Thymus (tissue), 11 donors: ENCODE measurements around the gene ZCCHC24. TPM values are rescaled to one million over a fixed set of nuclear protein-coding genes. Genes with fewer than 3 reads are reported as not detected.

Experiments used
- DNase-seq, 9 donors: peaks; one replicate each; pipeline ENCODE4 v3.0.0-alpha.2; 2013; ENCODE audit warnings: low spot score in 9 of 9, low read depth in 6 of 9, missing footprints in 1 of 9
- H3K27ac ChIP-seq, 2 donors: one replicate each; pipeline ENCODE4 v1.5.1; 2013; ENCODE audit warnings: control low read depth in 1 of 2, low read depth in 1 of 2, low read length in 1 of 2, mild to moderate bottlenecking in 1 of 2, moderate library complexity in 1 of 2
- H3K27me3 ChIP-seq, 2 donors: one replicate each; pipeline ENCODE4 v1.5.1; 2013; ENCODE audit warnings: low read length in 1 of 2; ENCODE audit not compliant: control insufficient read depth in 2 of 2, insufficient read depth in 1 of 2
- H3K36me3 ChIP-seq, 2 donors: one replicate each; pipeline ENCODE4 v1.5.1; 2013; ENCODE audit warnings: low read length in 1 of 2, mild to moderate bottlenecking in 1 of 2, moderate library complexity in 1 of 2; ENCODE audit not compliant: control insufficient read depth in 2 of 2, insufficient read depth in 2 of 2
- H3K4me1 ChIP-seq, 2 donors: one replicate each; pipeline ENCODE4 v1.5.1; 2013; ENCODE audit warnings: low read length in 2 of 2; ENCODE audit not compliant: control insufficient read depth in 2 of 2, insufficient read depth in 2 of 2
- H3K4me3 ChIP-seq, 2 donors: one replicate each; pipeline ENCODE4 v1.5.1; 2013; ENCODE audit warnings: low read length in 2 of 2, control low read depth in 1 of 2, mild to moderate bottlenecking in 1 of 2
- H3K9me3 ChIP-seq, 2 donors: one replicate each; pipeline ENCODE4 v1.5.1; 2013; ENCODE audit warnings: low read length in 1 of 2, mild to moderate bottlenecking in 1 of 2; ENCODE audit not compliant: control insufficient read depth in 2 of 2, insufficient read depth in 1 of 2
- WGBS: extraction: QIAGEN DNeasy Blood & Tissue Kit; methylation state at CpG from one replicate; pipeline ENCODE4 v1.1.7; 2013; 5-methylcytosine and 5-hydroxymethylcytosine counted together
- polyA plus RNA-seq: library from polyadenylated mRNA; stranded (reverse); fragments of 200-250 nt; gene quantifications from one replicate; pipeline ENCODE4 v1.2.3, GENCODE V29; 2013
- total RNA-seq: library from RNA; stranded (reverse); fragments of 120-200 nt; gene quantifications from one replicate; pipeline ENCODE4 v1.2.4, GENCODE V29; 2013
- donor health status: healthy.

ZCCHC24 gene
- total and polyA plus RNA-seq, 2 donors = 1.2 to 5.4 TPM

GRCh38 chr10:79444199-79445119 lies 965 bp downstream of the ZCCHC24 start:
- H3K9me3 ChIP-seq = no peaks in the 10 kb centered on the region
- no peaks in the 10 kb centered on the region for H3K36me3 ChIP-seq
- H3K27ac ChIP-seq = no peak overlapping the region
- H3K27me3 ChIP-seq = peaks cover 4 to 69% of the 10 kb centered on the region in 2 donors
- H3K4me3 ChIP-seq = peak overlapping the region; percentile 38 to 75
- DNase-seq = peak in 5 of 9 donors; percentile 13 to 55 (median 29)
- WGBS = under 1% methylated on average over 44 of the region's 44 CpGs
- H3K4me1 ChIP-seq = peaks cover 11 to 27% of the 10 kb centered on the region in 2 donors

DNA sequence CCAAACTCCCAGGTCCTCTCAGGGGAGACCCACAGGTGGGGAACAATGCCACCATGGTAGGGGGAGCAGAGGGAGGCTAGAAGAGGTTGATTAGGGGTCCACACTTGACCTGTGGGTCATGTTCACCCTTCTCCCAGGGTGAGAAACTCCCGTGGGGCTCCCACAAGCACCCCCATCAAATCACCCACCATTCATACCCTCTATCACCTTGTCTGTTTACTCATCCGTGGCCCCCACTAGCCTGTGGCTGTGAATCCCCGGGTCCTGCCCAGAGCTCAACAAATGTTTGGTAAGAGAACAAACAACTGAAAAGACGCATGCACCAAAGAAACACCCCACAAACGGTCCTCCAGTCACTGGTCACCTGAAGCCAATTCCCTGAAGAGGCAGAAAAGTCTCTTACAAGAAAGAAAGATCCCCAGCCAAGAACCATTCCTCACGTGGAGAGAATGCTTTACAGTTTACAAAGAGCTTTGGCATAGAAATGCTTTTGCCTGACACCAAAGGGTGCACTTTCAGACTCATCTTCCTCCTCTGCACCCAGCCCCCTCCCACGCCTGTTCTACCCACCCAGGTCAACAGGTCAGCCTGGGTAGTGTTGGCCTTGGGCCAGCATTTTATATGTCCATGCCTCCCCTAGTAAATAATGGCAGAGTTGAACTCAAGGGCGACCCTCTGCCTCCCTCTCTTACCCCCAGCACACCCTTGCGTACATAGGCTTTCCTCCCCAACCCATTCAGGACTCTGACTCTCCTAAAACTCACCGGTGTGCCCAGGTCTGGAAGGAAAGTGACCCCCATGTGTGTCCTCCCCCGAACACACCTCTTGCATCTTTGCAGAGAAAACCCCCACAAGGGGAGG lies 1.9 kb downstream of the ZCCHC24 start:
- Histone ChIP-seq H3K27me3 (peaks cover 4 to 71% of the 10 kb centered on the region in 2 donors), H3K36me3 (no peaks in the 10 kb centered on the region), H3K9me3 (no peaks in the 10 kb centered on the region), H3K27ac (no peak overlapping the region), H3K4me3 (peak overlapping the region; percentile 38 to 75), H3K4me1 (peaks cover 11 to 27% of the 10 kb centered on the region in 2 donors)
- 55% methylated on average over 11 of the region's 11 CpGs for whole genome bisulfite sequencing
- peak in 1 of 9 donors; percentile 10 for DNase-seq

DNA sequence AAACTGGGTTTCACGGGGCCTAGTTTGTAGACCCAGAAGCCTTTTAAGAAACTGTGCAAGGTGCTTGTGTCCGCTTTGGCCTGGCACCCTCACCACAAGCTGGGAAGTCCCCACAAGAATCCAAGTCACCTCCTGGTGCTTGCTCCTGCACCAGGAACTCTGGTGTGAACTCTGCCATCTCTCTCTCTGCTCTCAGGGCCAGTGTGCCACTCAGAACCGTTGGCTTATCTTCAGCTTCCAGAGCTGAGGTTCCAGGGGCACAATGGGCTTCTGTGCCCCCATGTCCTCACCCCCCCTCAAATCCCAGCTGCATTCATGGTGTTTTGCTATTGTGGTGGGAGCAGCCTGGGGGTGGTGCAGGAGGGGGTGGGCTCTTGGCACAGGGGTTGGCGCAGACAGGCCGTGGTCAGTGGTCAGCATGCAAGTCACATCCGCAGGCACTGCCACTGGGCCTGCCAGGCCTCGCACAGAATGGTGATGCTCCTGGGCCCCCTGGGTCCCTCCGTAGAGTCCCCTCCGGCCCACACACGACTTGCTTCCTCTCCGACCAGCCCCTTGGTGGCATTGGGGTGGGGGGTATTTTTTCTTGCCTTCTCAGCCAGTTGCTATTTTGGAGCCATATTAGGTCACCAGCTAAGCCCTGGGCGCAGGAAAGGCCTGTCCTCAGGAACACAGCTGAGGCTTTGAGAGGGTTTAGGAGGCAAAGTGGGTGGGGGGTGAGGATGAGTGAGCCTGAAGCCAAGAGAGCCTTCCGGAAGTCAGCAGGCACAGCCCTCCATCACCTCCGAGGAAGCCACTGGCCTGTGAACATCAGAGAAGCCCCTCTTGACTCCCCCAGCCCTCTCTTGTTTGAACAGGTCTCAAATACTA lies 3.0 kb downstream of the ZCCHC24 start:
- Histone ChIP-seq H3K27me3 (peaks cover 4 to 61% of the 10 kb centered on the region in 2 donors), H3K4me3 (no peak overlapping the region), H3K27ac (no peak overlapping the region), H3K9me3 (no peaks in the 10 kb centered on the region), H3K36me3 (no peaks in the 10 kb centered on the region), H3K4me1 (peaks cover 11 to 27% of the 10 kb centered on the region in 2 donors)
- DNase-seq = no peak
- WGBS = 91% methylated on average over 14 of the region's 14 CpGs

GRCh38 chr10:79441433-79441832 lies 4.0 kb downstream of the ZCCHC24 start:
- Histone ChIP-seq H3K4me1 (peaks cover 11 to 23% of the 10 kb centered on the region in 2 donors), H3K9me3 (no peaks in the 10 kb centered on the region), H3K36me3 (no peaks in the 10 kb centered on the region), H3K27ac (no peak overlapping the region), H3K4me3 (no peak overlapping the region), H3K27me3 (peaks cover 4 to 51% of the 10 kb centered on the region in 2 donors)
- DNase-seq = no peak
- 55% methylated on average over 1 of the region's 1 CpG for whole genome bisulfite sequencing

DNA sequence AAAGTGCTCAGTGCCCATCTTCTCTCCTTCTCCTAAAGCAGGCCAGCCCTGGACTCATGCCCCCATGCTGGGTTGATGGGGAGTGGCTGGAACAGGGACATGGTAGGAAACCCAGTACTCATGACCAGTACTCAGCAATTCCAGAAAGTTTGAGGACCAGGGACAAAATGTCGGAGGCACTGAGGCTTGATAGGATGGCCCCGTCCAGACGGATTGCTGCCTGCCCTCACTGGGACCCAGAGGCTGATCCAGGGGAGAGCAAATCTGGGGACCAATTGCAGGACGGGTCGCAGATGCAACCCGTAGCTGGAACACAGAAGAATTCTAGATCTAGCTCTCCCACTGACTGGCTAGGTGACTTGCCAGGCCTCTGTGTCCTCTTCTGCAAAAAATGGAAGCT lies 5.1 kb downstream of the ZCCHC24 start:
- H3K27ac ChIP-seq = no peak overlapping the region
- DNase-seq = no peak
- no peak overlapping the region for H3K4me3 ChIP-seq
- no peaks in the 10 kb centered on the region for H3K9me3 ChIP-seq
- peaks cover 4 to 42% of the 10 kb centered on the region in 2 donors for H3K27me3 ChIP-seq
- H3K4me1 ChIP-seq = peaks cover 11 to 20% of the 10 kb centered on the region in 2 donors
- H3K36me3 ChIP-seq = no peaks in the 10 kb centered on the region
- 97% methylated on average over 6 of the region's 6 CpGs for WGBS

DNA sequence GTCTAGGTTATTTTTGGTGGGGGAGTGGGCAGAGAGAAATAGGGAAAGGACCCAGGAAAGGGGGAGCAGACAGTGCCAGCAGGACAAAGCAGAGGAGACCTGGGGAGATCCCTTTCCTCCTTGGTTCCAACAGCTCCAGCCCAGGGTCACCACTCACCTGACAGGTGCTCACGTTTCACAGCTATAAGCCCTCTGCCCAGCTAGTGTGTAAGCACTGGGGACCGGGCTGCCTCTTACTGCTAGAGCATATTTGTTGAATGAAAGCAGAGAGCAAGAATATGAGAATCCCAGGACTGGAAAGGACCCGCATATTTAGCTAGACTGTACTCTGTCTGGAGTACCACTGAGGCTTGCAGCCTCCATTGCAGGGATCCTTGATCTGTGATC lies 6.7 kb downstream of the ZCCHC24 start:
- H3K27me3 ChIP-seq = peaks cover 1 to 27% of the 10 kb centered on the region in 2 donors
- no peak for DNase-seq
- H3K4me1 ChIP-seq = peaks cover 4 to 9% of the 10 kb centered on the region in 2 donors
- no peak overlapping the region for H3K4me3 ChIP-seq
- WGBS = 92% methylated on average over 3 of the region's 3 CpGs
- H3K27ac ChIP-seq = no peak overlapping the region
- H3K9me3 ChIP-seq = no peaks in the 10 kb centered on the region
- H3K36me3 ChIP-seq = no peaks in the 10 kb centered on the region

GRCh38 chr10:79438021-79438698 lies 7.3 kb downstream of the ZCCHC24 start:
- no peak overlapping the region for H3K27ac ChIP-seq
- H3K27me3 ChIP-seq = peaks cover 0 to 22% of the 10 kb centered on the region in 2 donors
- peaks cover 0 to 1% of the 10 kb centered on the region in 2 donors for H3K9me3 ChIP-seq
- peaks cover 0 to 4% of the 10 kb centered on the region in 2 donors for H3K4me1 ChIP-seq
- no peak overlapping the region for H3K4me3 ChIP-seq
- DNase-seq = no peak
- 93% methylated on average over 16 of the region's 16 CpGs for WGBS
- H3K36me3 ChIP-seq = no peaks in the 10 kb centered on the region
